ENCODE results near the gene HSD3B7.
A peak's percentile ranks its signal among the peaks of the same experiment; 100 is the strongest.

HSD3B7 gene

DNA sequence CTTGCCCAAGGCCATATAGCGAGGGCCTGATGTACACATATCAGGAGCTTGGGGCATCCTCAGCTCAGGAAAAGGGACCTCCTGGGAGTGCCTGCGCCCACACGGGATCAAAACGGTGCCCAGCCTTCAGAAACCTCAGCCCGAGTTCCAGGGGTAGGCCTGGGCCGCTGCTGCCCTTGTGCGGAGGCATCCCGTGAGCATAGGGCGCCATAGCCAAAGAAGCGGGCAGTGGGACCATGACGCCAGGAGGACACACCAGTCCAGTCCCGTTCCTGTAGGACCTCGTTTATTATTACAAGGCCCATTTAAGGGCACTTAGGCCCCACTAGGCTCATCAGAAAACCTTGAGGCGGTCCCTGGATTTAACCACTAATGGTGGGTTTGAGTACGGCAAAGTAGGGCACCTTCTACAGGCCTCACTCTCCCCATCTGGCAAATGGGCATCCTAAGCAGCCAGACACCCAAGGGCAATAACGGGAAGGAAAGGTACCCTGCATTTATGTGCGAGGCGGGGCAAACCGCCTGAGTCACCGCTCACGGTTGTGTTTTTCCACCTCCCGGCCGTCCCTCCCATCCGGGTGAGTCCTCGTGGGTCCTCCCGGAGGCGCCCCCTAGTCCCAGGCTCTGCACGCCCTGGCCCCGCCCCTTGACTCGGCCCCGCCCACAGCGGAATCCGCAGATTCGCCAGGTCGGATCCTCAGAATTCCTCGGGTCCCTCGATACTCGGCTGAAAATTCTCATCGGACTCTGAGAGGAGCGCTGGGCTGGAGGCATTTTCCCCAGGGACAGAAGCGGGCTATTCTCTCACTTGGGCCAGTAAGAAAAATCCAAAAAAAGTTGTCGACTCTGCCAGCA lies 28.2 kb upstream of the HSD3B7 start:
- DNase-seq (ENCODE audit: low read depth in 1 of 2, low spot score in 1 of 2) = peak; percentile 85 to 90

GRCh38 chr16:30957456-30958174 lies 27.4 kb upstream of the HSD3B7 start, which contains the start of gene SETD1A:
Gene SETD1A (plus strand): TSS chr16:30957754. CDS start chr16:30958732, 978 bp downstream.
- DNase-seq (ENCODE audit: low read depth in 1 of 2, low spot score in 1 of 2) = peak; percentile 95 to 96

DNA sequence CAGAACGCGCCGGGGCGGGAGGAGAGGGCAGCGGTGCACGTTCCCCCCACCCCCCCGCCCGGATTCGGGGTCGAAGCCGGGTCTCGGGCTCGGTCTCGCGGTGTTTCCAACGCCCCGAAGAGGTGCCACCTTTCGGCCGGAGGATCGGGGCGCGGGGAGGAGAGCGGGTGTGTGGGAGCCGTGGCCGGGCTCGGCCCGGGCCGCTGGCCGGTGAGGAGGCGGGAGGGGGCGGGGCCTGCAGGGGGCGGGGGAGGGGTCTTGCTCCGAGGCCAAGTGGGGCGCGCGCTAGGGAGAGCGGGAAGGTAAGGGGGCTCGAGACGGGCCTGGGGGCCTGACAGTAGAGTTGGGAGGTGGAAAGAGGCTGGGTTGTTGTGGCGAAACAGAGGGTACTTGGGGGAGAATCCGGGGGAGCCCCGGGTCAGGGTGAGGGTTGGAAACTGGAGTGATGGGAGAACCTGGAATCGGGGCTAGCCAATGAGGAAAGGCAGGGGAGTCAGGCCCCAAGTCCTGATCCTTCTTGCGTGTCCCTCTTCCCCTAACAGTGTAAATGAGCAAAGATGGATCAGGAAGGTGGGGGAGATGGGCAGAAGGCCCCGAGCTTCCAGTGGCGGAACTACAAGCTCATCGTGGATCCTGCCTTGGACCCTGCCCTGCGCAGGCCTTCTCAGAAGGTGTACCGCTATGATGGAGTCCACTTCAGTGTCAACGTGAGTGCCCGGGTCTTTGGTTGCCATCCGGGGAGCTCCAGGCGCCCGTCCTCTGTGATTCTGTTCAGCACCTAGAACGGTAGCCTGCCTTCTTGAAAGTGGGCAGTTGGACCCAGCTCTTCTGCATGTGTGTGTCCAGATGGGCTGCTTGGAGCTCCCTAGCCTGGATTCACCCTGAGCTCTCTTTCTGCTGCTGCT lies 26.6 kb upstream of the HSD3B7 start:
- peak in 1 of 2 donors; percentile 21 for DNase-seq (ENCODE audit: low read depth in 1 of 2, low spot score in 1 of 2)

- no peak for DNase-seq (ENCODE audit: low read depth in 1 of 2, low spot score in 1 of 2)
These were observed 23.6 kb upstream of the HSD3B7 start for GRCh38 chr16:30961384-30961783.

GRCh38 chr16:30963925-30964511 lies 21.0 kb upstream of the HSD3B7 start:
- DNase-seq (ENCODE audit: low read depth in 1 of 2, low spot score in 1 of 2) = no peak

DNA sequence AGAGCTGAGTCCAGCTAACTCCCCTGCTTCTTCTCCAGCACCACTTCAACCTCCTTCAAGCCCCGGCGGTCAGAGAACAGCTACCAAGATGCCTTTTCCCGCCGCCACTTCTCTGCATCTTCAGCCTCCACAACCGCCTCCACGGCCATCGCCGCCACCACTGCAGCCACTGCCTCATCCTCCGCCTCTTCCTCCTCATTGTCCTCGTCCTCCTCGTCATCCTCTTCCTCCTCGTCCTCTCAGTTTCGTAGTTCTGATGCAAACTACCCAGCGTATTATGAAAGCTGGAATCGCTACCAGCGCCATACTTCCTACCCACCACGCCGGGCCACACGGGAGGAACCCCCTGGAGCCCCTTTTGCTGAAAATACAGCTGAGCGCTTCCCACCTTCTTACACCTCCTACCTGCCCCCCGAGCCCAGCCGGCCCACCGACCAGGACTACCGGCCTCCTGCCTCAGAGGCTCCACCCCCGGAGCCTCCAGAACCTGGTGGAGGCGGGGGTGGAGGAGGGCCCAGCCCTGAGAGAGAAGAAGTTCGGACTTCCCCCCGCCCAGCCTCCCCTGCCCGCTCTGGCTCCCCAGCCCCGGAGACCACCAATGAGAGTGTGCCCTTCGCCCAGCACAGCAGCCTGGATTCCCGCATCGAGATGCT lies 20.3 kb upstream of the HSD3B7 start:
- DNase-seq (ENCODE audit: low read depth in 1 of 2, low spot score in 1 of 2) = no peak

- no peak for DNase-seq (ENCODE audit: low read depth in 1 of 2, low spot score in 1 of 2)
These were observed 19.6 kb upstream of the HSD3B7 start for GRCh38 chr16:30965436-30965835.

GRCh38 chr16:30966033-30966619 lies 18.9 kb upstream of the HSD3B7 start:
- no peak for DNase-seq (ENCODE audit: low read depth in 1 of 2, low spot score in 1 of 2)

DNA sequence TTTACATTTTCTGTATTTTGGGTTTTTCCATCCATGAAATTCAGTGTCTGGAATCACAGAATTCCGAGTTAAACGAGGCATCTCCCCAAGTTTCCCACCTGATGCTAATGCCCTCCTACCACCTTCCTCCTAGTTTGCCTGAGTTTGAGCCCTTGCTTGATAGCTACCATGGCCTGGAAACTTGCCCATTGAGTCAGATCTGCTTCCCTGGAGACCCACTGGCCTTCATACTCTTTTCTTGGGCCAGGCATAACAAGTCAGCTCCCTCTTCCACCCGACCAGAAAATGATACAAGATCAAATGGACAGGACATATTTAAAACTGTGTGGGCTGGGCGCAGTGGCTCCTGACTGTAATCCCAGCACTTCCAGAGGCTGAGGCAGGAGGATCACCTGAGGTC lies 17.2 kb upstream of the HSD3B7 start:
- DNase-seq (ENCODE audit: low read depth in 1 of 2, low spot score in 1 of 2) = no peak

DNA sequence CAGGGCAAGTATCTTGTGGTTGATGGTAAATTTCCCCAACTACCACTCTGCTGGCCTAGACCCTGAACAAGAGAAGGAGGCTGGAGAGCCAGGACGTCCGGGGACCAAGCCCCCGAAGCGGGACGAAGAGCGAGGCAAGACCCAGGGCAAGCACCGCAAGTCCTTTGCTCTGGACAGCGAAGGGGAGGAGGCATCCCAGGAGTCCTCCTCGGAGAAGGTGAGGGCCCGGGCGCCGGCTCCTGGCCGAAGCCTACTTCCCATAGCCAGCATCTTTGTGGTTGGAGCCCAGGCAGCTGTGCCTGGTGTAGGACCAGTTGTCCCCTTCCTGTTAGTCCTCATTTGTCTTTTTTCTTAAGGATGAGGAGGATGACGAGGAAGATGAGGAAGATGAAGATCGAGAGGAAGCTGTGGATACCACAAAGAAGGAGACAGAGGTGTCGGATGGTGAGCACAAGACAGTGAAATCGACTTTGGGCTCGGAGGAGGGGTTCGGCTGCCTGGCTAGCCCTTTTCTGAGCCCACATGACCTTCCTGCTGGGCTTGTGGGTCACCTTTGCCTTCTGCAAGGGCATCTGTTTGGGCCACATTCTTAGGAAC lies 15.7 kb upstream of the HSD3B7 start:
- DNase-seq (ENCODE audit: low read depth in 1 of 2, low spot score in 1 of 2) = no peak

DNA sequence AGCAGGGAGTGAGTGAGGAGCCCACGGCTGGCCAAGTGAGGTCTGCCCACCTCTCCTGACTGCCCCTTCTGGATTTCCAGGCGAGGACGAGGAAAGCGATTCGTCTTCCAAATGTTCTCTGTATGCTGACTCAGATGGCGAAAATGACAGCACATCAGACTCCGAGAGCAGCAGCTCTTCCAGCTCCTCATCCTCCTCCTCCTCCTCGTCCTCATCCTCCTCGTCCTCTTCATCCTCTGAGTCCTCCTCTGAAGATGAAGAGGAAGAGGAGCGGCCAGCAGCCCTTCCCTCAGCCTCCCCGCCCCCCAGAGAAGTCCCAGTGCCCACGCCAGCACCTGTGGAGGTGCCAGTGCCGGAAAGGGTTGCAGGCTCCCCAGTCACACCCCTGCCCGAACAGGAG lies 13.7 kb upstream of the HSD3B7 start:
- DNase-seq (ENCODE audit: low read depth in 1 of 2, low spot score in 1 of 2) = no peak

- no peak for DNase-seq (ENCODE audit: low read depth in 1 of 2, low spot score in 1 of 2)
These were observed 12.1 kb upstream of the HSD3B7 start for GRCh38 chr16:30972872-30973271.

- DNase-seq (ENCODE audit: low read depth in 1 of 2, low spot score in 1 of 2) = no peak
These were observed 10.7 kb upstream of the HSD3B7 start for GRCh38 chr16:30974348-30974747.

DNA sequence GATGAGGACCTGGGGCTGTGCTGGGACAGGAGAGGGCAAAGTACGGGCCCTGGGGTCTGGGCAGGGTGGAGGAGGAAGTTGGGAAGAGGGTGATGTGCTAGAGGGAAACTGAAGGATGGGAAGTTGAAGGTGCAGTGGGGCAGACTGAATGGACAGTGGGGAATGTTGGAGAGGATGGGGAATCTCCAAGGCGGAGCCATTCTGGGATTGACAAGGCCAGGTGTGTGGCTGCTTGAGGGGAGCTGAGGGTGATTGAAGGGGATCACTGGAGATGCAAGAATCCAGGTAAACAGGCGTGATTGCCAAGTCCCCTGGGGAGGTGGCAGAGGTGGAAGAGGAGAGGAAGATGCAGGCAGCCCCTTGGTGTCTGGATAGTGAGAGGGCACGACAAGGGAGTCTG lies 8.5 kb upstream of the HSD3B7 start:
- DNase-seq (ENCODE audit: low read depth in 1 of 2, low spot score in 1 of 2) = no peak

- no peak for DNase-seq (ENCODE audit: low read depth in 1 of 2, low spot score in 1 of 2)
These were observed 7.5 kb upstream of the HSD3B7 start for GRCh38 chr16:30977502-30977901.

DNA sequence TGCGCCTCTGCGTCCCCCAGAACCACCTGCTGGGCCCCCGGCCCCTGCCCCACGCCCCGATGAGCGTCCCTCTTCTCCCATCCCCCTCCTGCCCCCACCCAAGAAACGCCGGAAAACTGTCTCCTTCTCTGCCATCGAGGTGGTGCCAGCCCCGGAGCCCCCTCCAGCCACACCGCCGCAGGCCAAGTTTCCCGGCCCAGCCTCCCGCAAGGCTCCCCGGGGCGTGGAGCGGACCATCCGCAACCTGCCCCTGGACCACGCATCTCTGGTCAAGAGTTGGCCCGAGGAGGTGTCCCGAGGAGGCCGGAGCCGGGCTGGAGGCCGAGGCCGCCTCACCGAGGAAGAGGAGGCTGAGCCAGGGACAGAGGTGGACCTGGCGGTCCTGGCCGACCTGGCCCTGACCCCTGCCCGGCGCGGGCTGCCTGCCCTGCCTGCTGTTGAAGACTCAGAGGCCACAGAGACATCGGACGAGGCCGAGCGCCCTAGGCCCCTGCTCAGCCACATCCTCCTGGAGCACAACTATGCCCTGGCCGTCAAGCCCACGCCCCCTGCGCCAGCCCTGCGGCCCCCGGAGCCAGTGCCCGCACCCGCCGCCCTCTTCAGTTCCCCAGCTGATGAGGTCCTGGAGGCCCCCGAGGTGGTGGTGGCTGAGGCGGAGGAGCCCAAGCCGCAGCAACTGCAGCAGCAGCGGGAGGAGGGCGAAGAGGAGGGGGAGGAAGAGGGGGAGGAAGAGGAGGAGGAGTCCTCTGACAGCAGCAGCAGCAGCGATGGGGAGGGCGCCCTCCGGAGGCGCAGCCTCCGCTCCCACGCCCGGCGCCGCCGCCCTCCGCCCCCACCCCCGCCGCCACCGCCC lies 5.6 kb upstream of the HSD3B7 start:
- DNase-seq (ENCODE audit: low read depth in 1 of 2, low spot score in 1 of 2) = no peak

DNA sequence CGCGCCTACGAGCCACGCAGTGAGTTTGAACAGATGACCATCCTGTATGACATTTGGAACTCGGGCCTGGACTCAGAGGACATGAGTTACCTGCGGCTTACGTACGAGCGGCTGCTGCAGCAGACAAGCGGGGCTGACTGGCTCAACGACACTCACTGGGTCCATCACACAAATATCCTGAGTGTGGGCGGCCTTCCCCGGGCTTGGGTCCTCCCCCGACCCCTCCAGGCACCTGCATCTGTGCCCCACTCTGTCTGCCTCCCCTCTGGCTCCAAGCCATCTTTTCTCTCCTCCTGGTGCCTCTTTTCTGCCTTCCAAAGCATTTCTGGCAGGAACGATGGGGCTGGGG lies 5.0 kb upstream of the HSD3B7 start:
- no peak for DNase-seq (ENCODE audit: low read depth in 1 of 2, low spot score in 1 of 2)

DNA sequence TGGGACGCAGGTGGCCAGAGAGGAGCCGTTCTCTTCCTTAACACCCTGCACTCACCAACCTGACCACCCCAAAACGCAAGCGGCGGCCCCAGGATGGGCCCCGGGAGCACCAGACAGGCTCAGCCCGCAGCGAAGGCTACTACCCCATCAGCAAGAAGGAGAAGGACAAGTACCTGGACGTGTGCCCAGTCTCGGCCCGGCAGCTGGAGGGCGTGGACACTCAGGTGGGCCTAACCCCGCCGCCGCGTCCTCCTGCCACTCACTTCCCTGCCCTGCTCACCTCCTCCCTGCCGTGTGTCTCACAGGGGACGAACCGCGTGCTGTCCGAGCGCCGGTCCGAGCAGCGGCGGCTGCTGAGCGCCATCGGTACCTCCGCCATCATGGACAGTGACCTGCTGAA lies 4.6 kb upstream of the HSD3B7 start:
- no peak for DNase-seq (ENCODE audit: low read depth in 1 of 2, low spot score in 1 of 2)

DNA sequence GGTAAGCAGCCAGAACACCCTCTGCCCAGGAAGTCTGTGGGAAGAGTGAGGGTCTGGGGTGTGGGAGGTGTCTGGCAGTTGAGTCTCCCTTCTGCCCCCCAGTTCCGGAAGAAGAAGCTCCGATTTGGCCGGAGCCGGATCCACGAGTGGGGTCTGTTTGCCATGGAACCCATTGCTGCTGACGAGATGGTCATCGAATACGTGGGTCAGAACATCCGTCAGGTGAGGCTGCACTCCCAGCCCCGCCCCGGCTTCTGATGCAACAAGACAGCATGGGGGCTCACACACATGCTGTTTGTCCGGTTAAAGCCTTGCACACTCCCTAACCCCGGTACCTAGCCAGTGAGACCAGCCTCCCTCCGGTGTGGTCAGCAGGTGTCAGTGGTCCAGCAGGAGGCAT lies 4.0 kb upstream of the HSD3B7 start:
- DNase-seq (ENCODE audit: low read depth in 1 of 2, low spot score in 1 of 2) = no peak
